GM12878 (cell line): Measurements from ENCODE around the gene SCARF2.

Experiments
- POLR2AphosphoS5 ChIP-seq: IDR thresholded peaks from 2 replicates; pipeline ENCODE4 v1.6.1; 2011; ENCODE audit warnings: mild to moderate bottlenecking, low read length, inconsistent platforms
- YY1 ChIP-seq: IDR thresholded peaks from 2 replicates; pipeline ENCODE4 v1.6.1; 2011; ENCODE audit warnings: low read depth, mild to moderate bottlenecking, low read length

DNA sequence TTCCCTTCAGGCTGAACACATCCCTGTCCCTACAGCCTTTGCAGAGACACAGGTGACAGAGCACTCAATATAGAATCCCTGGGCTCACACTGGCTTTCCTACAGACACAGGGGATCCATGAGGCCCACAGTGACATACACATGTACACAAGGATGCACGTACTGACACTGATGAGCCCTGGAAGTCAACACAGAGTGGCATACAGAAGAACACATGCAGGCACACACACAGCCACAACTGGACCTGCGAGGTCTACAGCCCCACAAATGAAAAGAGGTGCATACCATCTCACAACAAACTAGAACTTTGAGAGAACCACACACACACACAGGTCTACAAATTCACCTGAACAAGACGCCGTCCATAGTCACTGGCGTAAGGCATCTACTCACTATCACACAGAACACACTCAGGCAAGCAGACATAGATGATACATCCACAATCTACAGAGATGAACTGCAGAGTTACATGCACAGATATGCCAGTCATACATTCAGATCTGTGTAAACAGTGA lies 47.2 kb downstream of the SCARF2 start:
- no peak for TF ChIP-seq POLR2AphosphoS5
- no peak for TF ChIP-seq YY1
